NK-92 (cell line): ENCODE results near the gene MKLN1.

Source experiments
- DNase-seq: peaks from one replicate; lab custom pipeline; 2025; ENCODE audit not compliant: unreplicated experiment; lab: John Stamatoyannopoulos, UW

The MKLN1 gene

DNA sequence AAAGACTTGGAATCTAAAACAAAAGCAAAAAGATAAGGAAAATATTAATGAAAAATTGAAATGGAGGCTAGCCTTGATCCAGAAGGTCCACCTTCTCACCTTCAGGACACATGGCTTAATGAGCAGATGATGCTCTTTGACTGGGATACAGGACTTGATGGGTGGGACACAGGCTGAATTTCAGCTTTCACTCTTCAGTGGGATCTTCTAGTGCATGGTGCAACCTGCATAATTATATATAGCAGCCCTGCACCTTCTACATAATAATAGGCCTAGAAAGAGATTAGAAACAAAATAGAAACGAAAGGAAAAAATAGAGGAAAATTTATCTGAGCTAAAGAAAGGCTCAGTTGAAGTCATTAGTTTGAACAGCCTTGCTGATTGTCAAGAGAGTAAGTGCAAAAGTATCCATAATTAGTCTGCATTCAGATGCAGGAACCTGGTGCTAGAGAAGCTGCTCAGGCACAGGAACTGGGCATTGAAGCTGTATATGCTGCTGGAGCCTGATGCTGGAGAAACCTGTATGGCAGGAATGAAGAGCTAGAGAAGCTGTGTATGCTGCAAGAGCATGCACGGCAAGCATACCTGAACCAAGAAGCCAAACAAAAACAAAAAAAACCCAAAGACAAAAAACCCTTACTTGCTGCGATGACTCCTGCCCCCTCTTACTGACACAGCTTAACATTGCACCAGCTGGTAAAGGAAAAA is 19.4 kb downstream of the MKLN1 start:
- no peak for DNase-seq

DNA sequence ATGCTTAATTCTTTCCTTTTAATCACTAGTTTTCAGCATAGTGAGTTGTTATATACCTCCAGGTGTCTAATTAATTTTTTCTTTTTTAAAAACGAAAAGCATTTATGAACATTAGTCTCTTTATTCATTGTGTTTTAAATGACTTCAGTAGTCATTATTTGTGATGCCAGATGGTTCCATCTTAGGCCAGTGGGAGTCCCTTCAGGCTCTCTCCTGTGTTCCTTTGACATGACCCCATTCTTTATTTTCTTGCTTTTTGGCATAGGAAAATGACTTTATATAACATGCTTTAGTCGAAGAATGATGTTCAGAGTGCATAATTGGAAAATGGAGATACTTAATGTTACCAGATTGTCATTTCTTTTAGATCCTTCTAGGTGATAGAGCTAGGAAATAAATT is 24.4 kb downstream of the MKLN1 start:
- DNase-seq = no peak

DNA sequence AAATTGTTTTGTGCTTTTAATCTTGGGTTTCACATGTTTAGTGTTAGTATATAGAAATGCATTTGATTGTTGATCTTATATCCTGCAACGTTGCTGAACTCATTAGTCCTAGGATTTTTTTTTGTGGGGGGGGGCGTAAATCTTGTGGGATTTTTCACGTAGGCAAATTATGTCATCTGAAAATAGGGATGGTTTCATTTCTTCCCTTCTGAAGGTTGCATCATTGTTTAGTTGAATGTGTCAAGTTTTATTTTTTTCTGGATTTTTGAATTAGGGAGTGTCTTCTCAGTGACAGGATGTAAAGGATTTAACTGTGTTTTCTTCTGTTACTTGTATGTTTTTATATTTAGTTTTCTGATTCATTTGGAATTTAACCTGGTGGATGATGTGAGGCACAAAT is 26.7 kb downstream of the MKLN1 start:
- no peak for DNase-seq

DNA sequence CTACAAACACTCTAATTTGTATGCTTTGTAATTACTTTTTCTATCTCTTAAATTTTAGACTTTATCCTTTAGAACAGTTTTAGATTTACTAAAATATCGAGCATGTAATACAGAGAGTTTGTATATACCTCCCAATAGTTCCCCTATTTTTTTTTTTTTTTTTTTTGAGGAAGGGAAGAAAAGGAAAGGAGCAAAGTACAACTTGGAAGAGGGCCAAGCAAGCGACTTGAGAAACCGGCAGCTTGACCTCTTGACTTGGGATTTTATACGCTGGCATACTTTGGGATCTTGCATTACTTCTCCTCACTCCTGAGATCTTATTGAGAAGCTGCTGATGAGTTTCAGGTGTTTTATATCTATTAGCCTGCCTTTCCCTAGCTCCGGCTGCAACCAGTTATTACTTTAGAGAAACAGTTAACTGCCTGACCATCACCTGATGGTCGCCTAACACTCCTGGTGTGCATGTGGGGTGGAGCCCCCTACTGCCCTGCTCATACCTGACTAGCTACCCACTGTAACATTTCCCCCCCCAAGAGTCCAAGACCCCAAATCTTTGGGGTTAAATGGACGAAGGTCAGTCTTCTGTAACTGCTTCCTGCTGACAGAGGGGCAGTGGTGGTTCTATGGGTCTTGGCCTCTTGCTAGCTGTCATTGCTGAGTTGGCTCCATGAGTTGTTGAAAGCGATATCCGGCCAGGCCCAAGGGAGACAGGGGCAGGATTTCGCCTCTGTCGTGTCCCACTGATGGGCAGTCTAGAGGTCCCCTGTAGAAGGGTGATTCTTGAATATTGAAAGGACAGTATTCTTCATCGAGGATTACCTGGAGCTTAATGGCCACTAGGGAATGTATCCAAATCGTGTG is 28.5 kb downstream of the MKLN1 start:
- DNase-seq = no peak

- no peak for DNase-seq
Measured at GRCh38 chr7:131357282-131357880, 29.7 kb downstream of the MKLN1 start.

DNA sequence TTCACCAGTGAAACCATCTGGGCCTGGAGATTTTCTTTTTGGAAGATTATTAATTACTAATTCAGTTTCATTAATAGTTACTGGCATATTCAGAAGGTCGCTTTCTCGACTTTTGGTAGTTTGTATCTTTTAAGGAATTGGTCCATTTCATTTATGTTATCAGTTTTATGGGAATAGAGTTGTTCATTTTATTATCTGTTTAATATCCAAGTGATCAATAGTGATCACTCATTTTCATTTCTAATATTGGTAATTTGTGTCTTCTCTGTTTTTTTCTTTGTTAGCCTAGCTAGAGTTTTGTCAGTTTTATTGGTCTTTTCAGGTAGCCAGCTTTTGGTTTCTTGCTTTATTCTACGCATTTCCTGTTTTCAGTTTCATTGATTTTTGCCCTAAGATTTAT is 31.0 kb downstream of the MKLN1 start:
- DNase-seq = no peak

DNA sequence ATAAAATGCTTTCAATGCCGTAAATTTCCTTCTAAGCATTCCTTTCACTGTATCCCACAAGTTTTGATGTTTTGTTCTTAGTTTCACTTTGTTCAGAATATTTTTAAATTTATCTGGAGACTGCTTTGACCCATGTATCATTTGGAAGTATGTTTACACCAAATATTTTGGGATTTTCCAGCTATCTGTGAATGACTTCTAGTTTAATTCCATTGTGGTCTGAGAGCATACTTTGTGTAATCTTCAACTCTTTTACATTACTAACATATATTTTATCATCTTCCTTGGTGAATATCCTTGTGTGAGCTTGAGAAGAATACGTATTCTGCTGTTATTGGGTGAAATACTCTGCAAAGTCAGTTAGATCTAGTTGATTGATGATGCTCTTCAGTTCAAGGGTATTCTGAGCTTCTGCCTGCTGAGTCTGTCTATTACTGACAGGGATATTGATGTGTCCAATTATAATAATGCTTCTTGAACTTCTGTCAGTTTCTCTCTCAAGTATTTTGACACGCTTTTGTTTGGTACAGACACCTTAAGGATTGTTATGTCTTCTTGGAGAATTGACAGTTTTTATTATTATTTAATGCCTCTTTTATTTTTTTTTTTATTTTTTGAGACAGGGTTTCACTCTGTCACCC is 31.6 kb downstream of the MKLN1 start:
- no peak for DNase-seq

- no peak for DNase-seq
Measured at GRCh38 chr7:131363719-131364118, 36.0 kb downstream of the MKLN1 start.

DNA sequence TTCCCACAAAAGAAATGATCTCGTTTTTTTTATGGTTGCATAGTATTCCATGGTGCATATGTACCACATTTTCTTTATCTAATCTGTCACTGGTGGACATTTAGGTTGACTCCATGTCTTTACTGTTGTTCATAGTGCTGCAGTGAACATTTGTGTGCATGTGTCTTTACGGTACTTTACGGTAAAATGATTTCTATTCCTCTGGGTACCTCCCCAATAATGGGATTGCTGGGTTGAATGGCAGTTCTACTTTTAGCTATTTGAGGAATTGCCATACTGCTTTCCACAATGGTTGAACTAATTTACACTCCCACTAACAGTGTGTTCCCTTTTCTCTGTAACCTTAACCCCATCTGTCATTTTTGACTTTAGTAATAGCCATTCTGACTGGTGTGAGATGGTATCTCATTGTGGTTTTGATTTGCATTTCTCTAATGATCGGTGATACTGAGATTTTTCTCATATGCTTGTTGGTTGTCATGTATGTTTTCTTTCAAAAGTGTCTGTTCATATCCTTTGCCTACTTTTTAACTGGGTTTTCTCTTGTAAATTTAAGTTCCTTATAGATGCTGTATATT is 37.2 kb downstream of the MKLN1 start:
- no peak for DNase-seq

DNA sequence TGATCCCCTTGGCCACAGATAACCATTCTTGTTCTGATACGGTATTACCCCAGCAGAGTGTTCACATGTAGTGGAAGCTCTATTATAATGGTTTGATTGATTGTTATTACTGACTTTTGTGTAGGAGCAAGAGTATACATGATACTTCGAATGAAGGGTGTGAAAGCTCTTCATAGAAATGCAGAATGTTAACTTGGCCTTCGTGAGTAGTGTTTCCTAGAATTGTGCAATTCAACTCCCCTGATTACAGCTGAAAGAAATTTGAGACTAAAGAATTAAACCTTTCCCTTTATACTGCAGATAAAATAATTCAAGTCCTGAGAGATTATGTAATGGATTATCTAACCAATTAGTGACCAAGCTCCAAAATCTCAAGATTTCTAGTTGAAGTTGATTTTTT is 38.2 kb downstream of the MKLN1 start:
- DNase-seq = no peak

DNA sequence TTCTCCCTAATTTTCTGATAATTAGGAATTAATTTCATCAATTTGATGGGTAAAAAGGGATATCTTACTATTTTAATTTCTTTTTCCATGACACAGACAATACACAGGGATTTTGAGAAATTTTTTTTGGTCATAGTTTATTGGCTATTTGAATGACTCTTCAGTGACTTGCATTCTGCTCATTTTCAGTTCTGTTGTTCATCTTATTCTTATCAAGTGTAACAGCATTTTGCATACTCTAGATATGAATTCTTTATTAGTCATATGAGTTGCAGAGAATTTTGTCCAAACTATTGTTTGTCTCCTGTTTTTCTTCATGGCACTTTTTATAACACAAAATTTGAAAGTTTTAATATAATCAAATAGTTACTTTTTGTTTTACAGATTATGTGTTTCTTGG is 41.7 kb downstream of the MKLN1 start:
- DNase-seq = no peak

DNA sequence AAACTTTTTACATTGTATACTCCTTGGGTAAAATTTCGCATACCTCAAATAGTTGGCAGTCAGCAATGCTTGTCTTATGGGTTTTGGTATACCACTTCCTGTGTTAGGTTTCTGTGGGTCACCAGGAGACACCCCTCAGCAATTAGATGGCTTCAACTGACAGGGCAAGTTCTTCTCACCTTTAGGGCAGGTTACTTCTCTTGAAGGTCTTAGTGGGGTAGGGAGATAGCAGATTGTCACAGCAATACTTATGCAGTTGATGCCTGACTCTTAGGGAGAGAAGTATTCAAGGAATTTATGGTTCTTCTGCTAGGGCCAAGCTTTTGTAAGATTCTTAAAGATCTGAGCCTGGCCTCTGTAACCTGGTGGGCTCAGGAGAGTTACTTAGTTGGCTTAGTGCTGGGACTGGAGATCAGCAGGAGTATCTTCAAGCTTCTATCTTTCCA is 42.9 kb downstream of the MKLN1 start:
- no peak for DNase-seq

DNA sequence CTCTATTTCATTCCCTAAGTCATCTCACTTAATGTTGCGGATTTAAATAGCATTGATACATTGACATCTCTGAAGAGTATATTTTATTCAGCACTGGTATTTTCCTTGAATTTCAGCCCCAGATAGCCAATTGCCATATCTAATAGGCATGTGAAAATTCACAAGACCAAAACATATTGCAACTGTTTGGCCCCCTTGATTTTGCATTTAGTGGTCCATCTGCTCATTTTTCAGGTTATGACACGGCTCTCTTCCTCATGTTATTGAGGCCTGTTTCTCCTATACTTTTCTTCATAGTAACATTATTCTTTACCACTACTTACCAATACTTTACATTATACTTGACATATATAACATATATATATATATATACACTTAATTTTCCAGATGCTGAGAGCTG is 43.7 kb downstream of the MKLN1 start:
- DNase-seq = no peak

DNA sequence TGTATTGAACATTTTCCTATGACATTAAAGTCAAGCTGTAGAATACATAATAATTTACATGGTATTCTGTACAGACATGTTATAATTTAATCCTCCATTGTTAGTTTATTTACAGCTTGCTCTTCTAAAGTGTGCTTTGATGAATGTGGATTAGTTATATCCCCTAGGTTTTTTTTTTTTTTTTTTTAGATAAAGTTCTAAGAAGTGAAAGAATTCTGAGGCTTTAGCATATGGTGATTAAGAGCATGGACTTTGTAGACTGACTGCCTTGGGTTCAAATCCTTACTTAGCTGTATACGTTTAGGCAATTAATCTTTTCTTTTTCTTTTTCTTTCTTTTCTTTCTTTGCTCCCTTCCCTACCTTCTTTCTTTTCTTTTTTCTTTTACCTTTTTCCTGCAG is 44.9 kb downstream of the MKLN1 start:
- no peak for DNase-seq

- DNase-seq = no peak
Measured at GRCh38 chr7:131374821-131375220, 47.1 kb downstream of the MKLN1 start.

DNA sequence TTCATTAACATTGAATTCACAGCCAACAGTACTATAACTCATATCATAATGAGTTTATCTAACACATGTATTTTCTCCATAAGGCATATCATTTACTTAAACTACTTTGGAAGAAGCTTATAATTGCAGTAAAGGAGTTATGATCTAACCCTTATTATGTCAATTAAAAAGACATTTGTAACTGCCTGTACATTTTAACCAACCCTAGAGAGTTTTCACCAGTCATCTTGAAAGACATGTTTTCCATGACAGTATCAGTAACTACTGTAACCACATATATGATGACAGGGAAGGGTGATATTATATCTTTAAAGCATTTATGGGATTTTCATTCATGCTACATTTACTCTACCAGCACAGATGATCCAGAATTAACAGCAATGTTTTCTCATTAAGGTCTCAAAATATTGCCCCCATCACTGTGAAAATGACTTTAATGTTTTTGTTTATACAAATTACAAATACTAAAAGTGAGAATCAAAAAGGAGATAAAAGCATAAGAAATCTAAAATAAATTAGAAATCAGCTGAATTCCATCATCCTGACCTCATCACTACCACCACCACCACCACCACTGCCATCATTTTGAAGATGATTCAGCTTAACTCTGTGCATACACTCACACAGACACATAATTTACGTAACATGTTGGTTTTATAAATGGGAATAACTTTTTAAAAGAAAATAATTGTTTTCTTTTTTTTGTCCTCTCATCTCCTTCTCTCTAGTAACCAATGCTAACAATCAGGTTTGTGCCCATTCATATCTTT is 53.6 kb downstream of the MKLN1 start:
- DNase-seq = no peak

GRCh38 chr7:131383417-131384285 is 56.0 kb downstream of the MKLN1 start:
- DNase-seq = no peak

DNA sequence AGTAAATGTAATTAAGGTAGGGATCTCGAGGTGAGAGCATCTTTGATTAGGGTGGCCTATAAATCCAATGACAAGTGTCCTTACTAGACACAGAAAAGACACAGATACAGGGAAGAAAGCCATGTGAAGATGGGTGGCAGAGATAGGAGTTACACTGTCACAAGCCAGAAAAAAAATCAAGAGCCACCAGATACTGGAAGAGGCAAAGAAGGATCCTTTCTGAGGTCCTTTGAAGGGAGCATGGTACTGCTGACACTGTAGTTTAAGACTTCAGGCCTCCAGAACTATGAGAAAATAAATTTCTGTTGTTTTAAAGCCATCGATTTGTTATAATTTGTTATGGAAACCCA is 56.6 kb downstream of the MKLN1 start:
- DNase-seq = no peak

GRCh38 chr7:131385039-131385605 is 57.4 kb downstream of the MKLN1 start:
- no peak for DNase-seq
